ENCODE results near the gene OTUB1. TPM values are rescaled to one million over a fixed set of nuclear protein-coding genes. Genes with fewer than 3 reads are reported as not detected.

OTUB1 gene
- total and polyA plus RNA-seq, 2 of the 4 experiments (the other 2 are of a cell fraction), result 69.0 to 168 TPM

DNA sequence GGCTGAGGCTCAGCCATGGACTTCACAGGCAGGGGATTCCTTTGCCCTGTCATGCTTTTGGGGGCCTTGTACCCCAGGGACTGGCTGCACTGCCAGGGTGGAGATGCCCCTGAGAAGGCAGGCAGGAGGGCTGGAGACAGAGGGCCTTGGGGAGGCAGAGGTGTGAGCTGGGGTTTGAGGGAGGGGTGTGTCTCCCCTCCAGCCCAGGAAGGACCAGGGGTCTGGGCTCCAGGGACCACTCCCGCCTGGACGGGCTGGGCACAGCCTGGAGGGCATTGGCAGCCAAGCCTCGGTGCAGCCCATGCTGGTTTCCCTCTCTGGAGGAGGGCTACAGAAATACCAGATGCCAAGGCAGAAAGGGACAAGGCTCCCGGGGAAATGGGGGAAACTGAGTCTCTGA, 19.5 kb downstream of the OTUB1 start:
- Histone ChIP-seq H3K4me3 (ENCODE audit: insufficient read depth, low read depth, low read length) (no peak overlapping the region), H3K36me3 (ENCODE audit: control insufficient read depth, insufficient read depth, low read length) (no peaks in the 10 kb centered on the region), H3K18ac (ENCODE audit: low read depth, low read length) (no peak overlapping the region), H3K79me1 (ENCODE audit: low read depth in 1 of 2, low read length in 2 of 2) (peaks cover 0 to 4% of the 10 kb centered on the region in 2 experiments; a peak in 1 of 4 replicates), H3K4ac (ENCODE audit: low read depth, low read length) (no peak overlapping the region), H4K20me1 (ENCODE audit: insufficient read depth, low read length) (peaks cover 5% of the 10 kb centered on the region; the same call in 1 of the 2 replicates), H3K9me3 (ENCODE audit: control insufficient read depth, insufficient read depth, low read length) (no peaks in the 10 kb centered on the region), H3K14ac (replicated peaks; ENCODE audit: low read depth, low read length) (no peak overlapping the region), H3K4me1 (ENCODE audit: control insufficient read depth, insufficient read depth, low read length) (peaks cover 11% of the 10 kb centered on the region), H3K27me3 (ENCODE audit: control insufficient read depth, insufficient read depth, low read length) (no peaks in the 10 kb centered on the region), H3K9ac (ENCODE audit: low read depth, low read length) (no peak overlapping the region), H2BK120ac (ENCODE audit: low read depth, low read length) (no peak overlapping the region), H4K5ac (ENCODE audit: low read depth, low read length) (no peak overlapping the region), H2BK5ac (ENCODE audit: low read depth, low read length, poor library complexity, severe bottlenecking) (no peak overlapping the region), H2BK20ac (ENCODE audit: low read depth, low read length) (no peak overlapping the region), H4K91ac (ENCODE audit: insufficient read depth, low read depth, low read length) (no peak overlapping the region), H3K23ac (ENCODE audit: low read depth, low read length) (no peak overlapping the region), H2AK9ac (replicated peaks; ENCODE audit: low read depth, low read length, poor library complexity) (no peak overlapping the region), H2AK5ac (ENCODE audit: low read depth, low read length) (no peak overlapping the region), H3K56ac (ENCODE audit: extremely low read depth, insufficient read depth, low read length) (no peak overlapping the region), H3K4me2 (ENCODE audit: low read depth, low read length) (no peak overlapping the region), H2AFZ (replicated peaks; ENCODE audit: low read length, poor library complexity) (no peak overlapping the region), H3K27ac (ENCODE audit: insufficient read depth, low read length) (no peak overlapping the region), H2BK15ac (ENCODE audit: low read depth, low read length) (no peak overlapping the region), H3K9me1 (ENCODE audit: insufficient read depth, low read length) (0 out of 2 replicates have a peak, but pooled peaks cover 3% of the 10 kb centered on the region), H4K8ac (ENCODE audit: low read depth in 2 of 2, low read length in 2 of 2) (no peak overlapping the region)
- TF ChIP-seq, protein P1, sequence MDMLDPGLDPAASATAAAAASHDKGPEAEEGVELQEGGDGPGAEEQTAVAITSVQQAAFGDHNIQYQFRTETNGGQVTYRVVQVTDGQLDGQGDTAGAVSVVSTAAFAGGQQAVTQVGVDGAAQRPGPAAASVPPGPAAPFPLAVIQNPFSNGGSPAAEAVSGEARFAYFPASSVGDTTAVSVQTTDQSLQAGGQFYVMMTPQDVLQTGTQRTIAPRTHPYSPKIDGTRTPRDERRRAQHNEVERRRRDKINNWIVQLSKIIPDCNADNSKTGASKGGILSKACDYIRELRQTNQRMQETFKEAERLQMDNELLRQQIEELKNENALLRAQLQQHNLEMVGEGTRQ (IDR thresholded peaks at IDR 0.05; ENCODE audit: low read depth, low read length), result no peak
- TF ChIP-seq SMC3 (IDR thresholded peaks at IDR 0.05; ENCODE audit: low read depth, low read length) (no peak), NFE2L2 (IDR thresholded peaks at IDR 0.05; ENCODE audit: low read depth, low read length) (no peak), ELK1 (IDR thresholded peaks at IDR 0.05; ENCODE audit: borderline replicate concordance, low read depth, low read length) (no peak), RAD21 (IDR thresholded peaks at IDR 0.05; ENCODE audit: low read length) (no peak), BHLHE40 (IDR thresholded peaks at IDR 0.05; ENCODE audit: low read depth, low read length) (no peak), CHD1 (IDR thresholded peaks at IDR 0.05; ENCODE audit: low read depth, low read length) (no peak), MAFK (IDR thresholded peaks at IDR 0.05; ENCODE audit: low read depth, low read length) (no peak), POLR2A (IDR thresholded peaks at IDR 0.05; ENCODE audit: low read depth, low read length) (no peak), RCOR1 (IDR thresholded peaks at IDR 0.05; ENCODE audit: insufficient replicate concordance, low read length) (no peak), FOS (IDR thresholded peaks at IDR 0.05; ENCODE audit: low read depth, low read length) (no peak), RFX5 (IDR thresholded peaks at IDR 0.05; ENCODE audit: low read depth, low read length) (no peak), MXI1 (IDR thresholded peaks at IDR 0.05; ENCODE audit: borderline replicate concordance, low read depth, low read length) (no peak), MAZ (IDR thresholded peaks at IDR 0.05; ENCODE audit: borderline replicate concordance, low read depth, low read length) (no peak), CEBPB (IDR thresholded peaks at IDR 0.05; ENCODE audit: low read depth, low read length) (no peak)
- TF ChIP-seq, protein P2, sequence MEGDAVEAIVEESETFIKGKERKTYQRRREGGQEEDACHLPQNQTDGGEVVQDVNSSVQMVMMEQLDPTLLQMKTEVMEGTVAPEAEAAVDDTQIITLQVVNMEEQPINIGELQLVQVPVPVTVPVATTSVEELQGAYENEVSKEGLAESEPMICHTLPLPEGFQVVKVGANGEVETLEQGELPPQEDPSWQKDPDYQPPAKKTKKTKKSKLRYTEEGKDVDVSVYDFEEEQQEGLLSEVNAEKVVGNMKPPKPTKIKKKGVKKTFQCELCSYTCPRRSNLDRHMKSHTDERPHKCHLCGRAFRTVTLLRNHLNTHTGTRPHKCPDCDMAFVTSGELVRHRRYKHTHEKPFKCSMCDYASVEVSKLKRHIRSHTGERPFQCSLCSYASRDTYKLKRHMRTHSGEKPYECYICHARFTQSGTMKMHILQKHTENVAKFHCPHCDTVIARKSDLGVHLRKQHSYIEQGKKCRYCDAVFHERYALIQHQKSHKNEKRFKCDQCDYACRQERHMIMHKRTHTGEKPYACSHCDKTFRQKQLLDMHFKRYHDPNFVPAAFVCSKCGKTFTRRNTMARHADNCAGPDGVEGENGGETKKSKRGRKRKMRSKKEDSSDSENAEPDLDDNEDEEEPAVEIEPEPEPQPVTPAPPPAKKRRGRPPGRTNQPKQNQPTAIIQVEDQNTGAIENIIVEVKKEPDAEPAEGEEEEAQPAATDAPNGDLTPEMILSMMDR (conservative IDR thresholded peaks at IDR 0.05; ENCODE audit: low read depth, low read length), result no peak
- POLR2A ChIA-PET (ENCODE audit: unreplicated experiment), result no interaction called here
- WGBS, 2 experiments (ENCODE audit: extremely low coverage in 2 of 2, insufficient read length in 1 of 2), result 87% methylated on average over 3 of the region's 4 CpGs; no CpG with 5 or more reads in 1 of the 2 experiments
- BruUV-seq (replicated peaks), result no TSS peak
- in situ Hi-C loops (cut with MboI; ENCODE audit: low sequenced_read_pairs), result no loop called here
- ATAC-seq (ENCODE audit: low read depth) (no peak), DNase-seq (no peak)
- intact Hi-C loops (cut with micrococcal nuclease), result loop anchor here (10.0 kb wide), 1 partner anchor 299 kb away; the partner anchor contains the start of genes CATSPERZ and ESRRA
- dilution Hi-C loops (cut with HindIII; ENCODE audit: low sequenced_read_pairs, unreplicated experiment), result no loop called here
- CTCF ChIA-PET, result interaction anchor here (0.6 kb wide), 1 partner anchor 182 kb away, joined by 4 read pairs; no protein-coding TSS in a partner anchor
